ENCODE results near the gene SPRYD3. TPM values are rescaled to one million over a fixed set of nuclear protein-coding genes. Genes with fewer than 3 reads are reported as not detected.

The SPRYD3 gene
- total and polyA plus RNA-seq, 12 donors = 20.5 to 63.9 (median 47.4) TPM

DNA sequence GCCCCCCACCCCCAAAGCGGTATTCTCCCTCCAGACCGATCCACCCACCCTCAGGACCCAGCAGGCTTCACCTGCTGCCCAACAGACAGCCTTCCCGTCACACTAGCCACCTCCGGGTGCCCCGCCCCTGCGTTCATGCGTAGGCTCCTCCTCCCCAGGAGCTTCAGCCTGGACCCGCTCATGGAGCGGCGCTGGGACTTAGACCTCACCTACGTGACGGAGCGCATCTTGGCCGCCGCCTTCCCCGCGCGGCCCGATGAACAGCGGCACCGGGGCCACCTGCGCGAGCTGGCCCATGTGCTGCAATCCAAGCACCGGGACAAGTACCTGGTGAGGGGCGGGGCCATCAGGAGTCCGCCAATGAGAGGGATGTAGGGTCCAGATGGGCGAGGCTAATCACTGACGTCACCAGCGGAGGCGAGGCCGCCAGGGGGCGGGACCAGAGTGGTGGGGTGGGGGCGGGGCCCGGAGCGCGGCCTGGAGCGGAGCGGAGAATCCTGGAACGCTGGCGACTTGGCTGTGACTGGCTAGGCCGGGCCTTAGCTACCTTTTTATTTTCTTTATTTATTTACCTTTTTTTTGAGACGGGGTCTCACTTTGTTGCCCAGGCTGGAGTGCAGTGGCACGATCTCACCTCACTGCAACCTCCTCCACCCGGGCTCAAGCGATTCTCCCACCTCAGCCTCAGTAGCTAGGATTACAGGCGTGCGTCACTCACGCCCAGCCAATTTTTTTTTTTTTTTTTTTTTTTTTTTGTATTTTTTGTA lies 24.9 kb downstream of the SPRYD3 start:
- TF ChIP-seq CTCF (IDR thresholded peaks at IDR 0.05) = peak in 1 of 9 donors; percentile 15
- intact Hi-C loops (cut with DNase I) = no loop called here
- Histone ChIP-seq H3K27me3 (no peaks in the 10 kb centered on the region), H3K36me3 (peaks cover 3 to 69% (median 36%) of the 10 kb centered on the region in 9 donors), H3K4me1 (peaks cover 35 to 99% (median 65%) of the 10 kb centered on the region in 9 donors), H3K9me3 (no peaks in the 10 kb centered on the region), H3K27ac (peak overlapping the region; percentile 95 to 100 (median 100)), H3K4me3 (peak overlapping the region; percentile 33 to 92 (median 72))
- 13 to 23% methylated on average over 48 of the region's 48 CpGs for WGBS, 2 donors
- ATAC-seq = peak; percentile 61 to 76 (median 66)
- peak; percentile 91 to 92 for DNase-seq

GRCh38 chr12:53053218-53054111 lies 25.7 kb downstream of the SPRYD3 start:
- H3K9me3 ChIP-seq = no peaks in the 10 kb centered on the region
- intact Hi-C loops (cut with DNase I) = loop anchor here in 1 of 10 donors (2.0 kb wide), 1 partner anchor 25 kb away; the partner anchor contains the start of gene SPRYD3
- WGBS, 2 donors = 38 to 44% methylated on average over 15 to 16 of the region's 16 CpGs
- H3K27me3 ChIP-seq = no peaks in the 10 kb centered on the region
- peak; percentile 54 to 81 (median 64) for TF ChIP-seq CTCF (IDR thresholded peaks at IDR 0.05)
- ATAC-seq (peak; percentile 1 to 30 (median 12)), DNase-seq (peak; percentile 57 to 76)
- H3K36me3 ChIP-seq = peaks cover 3 to 61% (median 28%) of the 10 kb centered on the region in 9 donors
- peak overlapping the region; percentile 34 to 92 (median 74) for H3K4me3 ChIP-seq
- H3K27ac ChIP-seq = peak overlapping the region; percentile 95 to 100 (median 100)
- H3K4me1 ChIP-seq = peaks cover 35 to 99% (median 70%) of the 10 kb centered on the region in 9 donors

DNA sequence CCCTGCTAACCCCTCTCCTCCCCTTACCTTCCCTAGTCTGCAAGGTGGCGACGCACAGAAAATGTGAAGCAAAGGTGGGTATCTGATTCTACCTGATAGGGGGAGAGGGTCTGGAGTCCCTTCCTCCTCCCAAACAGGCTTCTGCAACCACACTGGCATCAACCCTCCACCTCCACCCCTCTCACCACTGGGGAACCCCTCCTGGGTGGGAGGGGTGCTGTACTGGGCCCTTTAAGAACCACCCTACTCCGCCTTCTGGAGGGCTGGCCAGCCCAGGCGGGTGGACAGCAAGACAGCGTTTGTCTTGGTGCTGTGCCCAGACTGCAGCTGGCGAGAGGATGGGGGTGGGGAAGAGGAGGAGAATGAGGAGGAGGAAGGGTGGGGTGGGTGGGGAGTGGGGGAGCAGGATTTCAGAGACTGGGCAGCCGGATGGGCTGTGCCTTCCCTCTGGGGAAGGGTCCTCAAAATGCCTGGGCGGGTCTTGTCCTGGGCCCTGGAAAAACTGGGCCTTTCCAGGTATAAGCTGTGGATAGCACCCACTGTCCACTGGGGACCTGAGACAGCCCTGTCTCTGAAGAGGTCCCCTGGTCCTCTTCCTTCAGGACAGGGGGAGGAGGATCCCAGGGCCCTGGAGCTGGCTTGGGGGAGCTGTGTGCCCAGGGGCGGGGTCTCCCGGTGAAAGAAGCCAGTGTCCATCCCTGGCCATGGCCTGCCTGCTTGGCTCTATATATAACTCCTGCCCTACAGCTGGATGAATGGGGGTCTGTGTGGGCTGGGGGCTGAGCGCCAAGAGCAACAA lies 26.6 kb downstream of the SPRYD3 start:
- H3K4me1 ChIP-seq = peaks cover 40 to 99% (median 78%) of the 10 kb centered on the region in 9 donors
- H3K4me3 ChIP-seq = peak overlapping the region; percentile 61 to 92 (median 75)
- TF ChIP-seq CTCF (IDR thresholded peaks at IDR 0.05) = no peak
- 24 to 29% methylated on average over 11 of the region's 11 CpGs for WGBS, 2 donors
- H3K9me3 ChIP-seq = no peaks in the 10 kb centered on the region
- no peaks in the 10 kb centered on the region for H3K27me3 ChIP-seq
- ATAC-seq (peak; percentile 25 to 54 (median 40)), DNase-seq (peak; percentile 93 to 94)
- intact Hi-C loops (cut with DNase I) = loop anchor here in 1 of 10 donors (2.0 kb wide), 1 partner anchor 26 kb away; the partner anchor contains the start of gene SPRYD3
- peak overlapping the region; percentile 95 to 100 (median 100) for H3K27ac ChIP-seq
- H3K36me3 ChIP-seq = peaks cover 3 to 52% (median 26%) of the 10 kb centered on the region in 9 donors
